ENCODE measurements around the gene MARCKS. TPM values are rescaled to one million over a fixed set of nuclear protein-coding genes. Genes with fewer than 3 reads are reported as not detected.

The MARCKS gene
- polyA plus RNA-seq, 2 of the 4 experiments (the other 2 are of a cell fraction) = 21.2 to 39.4 TPM

DNA sequence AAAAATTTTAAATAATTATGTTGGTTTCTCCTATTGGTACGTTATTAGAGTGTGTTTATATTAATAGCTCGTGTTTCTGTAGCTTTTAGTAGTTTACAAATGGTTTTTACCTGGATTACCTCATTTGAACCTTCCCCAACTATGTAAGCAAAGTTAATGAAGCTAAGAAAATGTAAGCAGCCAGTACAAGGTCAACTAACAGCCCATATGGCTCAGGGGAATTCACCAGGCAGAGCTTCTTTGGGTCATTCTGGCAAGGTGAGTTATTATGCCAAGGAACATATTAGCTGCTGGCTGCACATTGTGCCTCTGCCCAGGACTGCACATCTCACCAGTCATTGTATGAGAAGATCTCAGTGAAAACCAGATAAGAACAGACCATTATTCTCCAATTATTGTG is 27.0 kb upstream of the MARCKS start (continued):
- TF ChIP-seq, protein P1, sequence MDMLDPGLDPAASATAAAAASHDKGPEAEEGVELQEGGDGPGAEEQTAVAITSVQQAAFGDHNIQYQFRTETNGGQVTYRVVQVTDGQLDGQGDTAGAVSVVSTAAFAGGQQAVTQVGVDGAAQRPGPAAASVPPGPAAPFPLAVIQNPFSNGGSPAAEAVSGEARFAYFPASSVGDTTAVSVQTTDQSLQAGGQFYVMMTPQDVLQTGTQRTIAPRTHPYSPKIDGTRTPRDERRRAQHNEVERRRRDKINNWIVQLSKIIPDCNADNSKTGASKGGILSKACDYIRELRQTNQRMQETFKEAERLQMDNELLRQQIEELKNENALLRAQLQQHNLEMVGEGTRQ (IDR thresholded peaks at IDR 0.05) = no peak

DNA sequence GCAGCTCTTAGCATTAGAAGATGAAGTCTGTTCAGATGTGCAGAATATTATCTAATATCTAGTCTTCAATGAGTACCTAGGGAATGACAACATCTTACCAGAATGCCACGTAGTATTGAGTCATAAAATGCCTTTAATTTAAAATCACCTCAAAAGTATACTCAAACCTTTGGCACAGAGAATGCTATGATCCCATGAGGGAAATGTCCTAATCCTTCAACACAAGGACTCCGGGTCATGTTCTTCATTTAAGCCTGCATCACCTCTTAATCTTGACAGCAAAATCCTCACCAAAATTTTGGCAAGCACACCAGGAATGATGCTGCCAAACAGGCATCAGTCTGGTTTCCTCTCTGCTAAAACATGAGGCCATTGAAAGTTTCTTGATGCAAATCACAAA is 23.6 kb upstream of the MARCKS start:
- H3K9me3 ChIP-seq = no peaks in the 10 kb centered on the region
- no peak overlapping the region for H3K4me3 ChIP-seq
- TF ChIP-seq FOXS1 (CRISPR knock-in tag; IDR thresholded peaks at IDR 0.05) (no peak), ZC3H11A (IDR thresholded peaks at IDR 0.05) (no peak), EHMT2 (IDR thresholded peaks at IDR 0.05; ENCODE audit: low read depth) (no peak), SMC3 (IDR thresholded peaks at IDR 0.05) (no peak), GATA3 (IDR thresholded peaks at IDR 0.05; ENCODE audit: borderline replicate concordance) (no peak), HOXA7 (CRISPR knock-in tag; IDR thresholded peaks at IDR 0.05) (no peak), MYC (IDR thresholded peaks at IDR 0.05; ENCODE audit: borderline replicate concordance, low read length) (no peak), EP300 (IDR thresholded peaks at IDR 0.05) (no peak), ZSCAN20 (CRISPR knock-in tag; IDR thresholded peaks at IDR 0.05) (no peak), HDAC2 (IDR thresholded peaks at IDR 0.05) (no peak), PHF8 (IDR thresholded peaks at IDR 0.05; ENCODE audit: borderline replicate concordance, low read depth) (no peak), HEYL (CRISPR knock-in tag; IDR thresholded peaks at IDR 0.05) (no peak), CHD2 (IDR thresholded peaks at IDR 0.05; ENCODE audit: low read length, partially characterized antibody) (no peak), BHLHE40 (IDR thresholded peaks at IDR 0.05; ENCODE audit: low read depth, low read length) (no peak), KDM1A (IDR thresholded peaks at IDR 0.05; ENCODE audit: low read depth) (no peak)
- TF ChIP-seq, protein P2, sequence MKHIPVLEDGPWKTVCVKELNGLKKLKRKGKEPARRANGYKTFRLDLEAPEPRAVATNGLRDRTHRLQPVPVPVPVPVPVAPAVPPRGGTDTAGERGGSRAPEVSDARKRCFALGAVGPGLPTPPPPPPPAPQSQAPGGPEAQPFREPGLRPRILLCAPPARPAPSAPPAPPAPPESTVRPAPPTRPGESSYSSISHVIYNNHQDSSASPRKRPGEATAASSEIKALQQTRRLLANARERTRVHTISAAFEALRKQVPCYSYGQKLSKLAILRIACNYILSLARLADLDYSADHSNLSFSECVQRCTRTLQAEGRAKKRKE (CRISPR knock-in tag; IDR thresholded peaks at IDR 0.05; ENCODE audit: low read depth) = no peak
- TF ChIP-seq, protein P3, sequence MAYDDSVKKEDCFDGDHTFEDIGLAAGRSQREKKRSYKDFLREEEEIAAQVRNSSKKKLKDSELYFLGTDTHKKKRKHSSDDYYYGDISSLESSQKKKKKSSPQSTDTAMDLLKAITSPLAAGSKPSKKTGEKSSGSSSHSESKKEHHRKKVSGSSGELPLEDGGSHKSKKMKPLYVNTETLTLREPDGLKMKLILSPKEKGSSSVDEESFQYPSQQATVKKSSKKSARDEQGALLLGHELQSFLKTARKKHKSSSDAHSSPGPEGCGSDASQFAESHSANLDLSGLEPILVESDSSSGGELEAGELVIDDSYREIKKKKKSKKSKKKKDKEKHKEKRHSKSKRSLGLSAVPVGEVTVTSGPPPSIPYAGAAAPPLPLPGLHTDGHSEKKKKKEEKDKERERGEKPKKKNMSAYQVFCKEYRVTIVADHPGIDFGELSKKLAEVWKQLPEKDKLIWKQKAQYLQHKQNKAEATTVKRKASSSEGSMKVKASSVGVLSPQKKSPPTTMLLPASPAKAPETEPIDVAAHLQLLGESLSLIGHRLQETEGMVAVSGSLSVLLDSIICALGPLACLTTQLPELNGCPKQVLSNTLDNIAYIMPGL (CRISPR knock-in tag; IDR thresholded peaks at IDR 0.05; ENCODE audit: borderline replicate concordance) = no peak
- FAIRE-seq (no peak), DNase-seq (ENCODE audit: low read depth in 1 of 2, low spot score in 1 of 2) (no peak), ATAC-seq (no peak)
- H3K4me2 ChIP-seq = no peak overlapping the region
- H3K4me1 ChIP-seq = no peaks in the 10 kb centered on the region
- no peak overlapping the region for H3K27ac ChIP-seq
- CTCF ChIA-PET = no interaction called here
- POLR2A ChIA-PET = no interaction called here
- WGBS (ENCODE audit: missing lambda C conversion rate) = 37% methylated on average over 2 of the region's 2 CpGs

DNA sequence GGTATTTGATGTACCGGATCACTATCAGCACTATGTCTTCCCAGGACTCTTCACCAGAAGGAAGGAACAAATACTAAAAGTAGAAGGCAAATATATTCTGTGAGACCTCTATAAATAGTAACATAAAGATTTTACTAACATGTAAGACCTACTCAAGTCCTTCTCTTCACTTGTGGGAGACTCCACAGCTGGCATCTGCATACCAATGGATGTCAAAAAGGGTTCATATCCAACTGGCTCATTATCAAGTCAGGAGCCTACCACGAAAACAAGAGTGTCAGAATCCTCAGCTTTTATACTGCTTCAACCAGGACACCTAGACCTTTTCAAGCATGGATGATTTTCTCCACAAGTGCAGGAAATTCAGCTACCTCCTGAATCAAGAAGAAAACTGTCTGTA is 20.0 kb upstream of the MARCKS start:
- Histone ChIP-seq H3K4me3 (no peak overlapping the region), H3K4me2 (no peak overlapping the region), H3K4me1 (no peaks in the 10 kb centered on the region), H3K27ac (no peak overlapping the region), H3K9me3 (no peaks in the 10 kb centered on the region)
- no peak for DNase-seq (ENCODE audit: low read depth in 1 of 2, low spot score in 1 of 2)
- FAIRE-seq = no peak
- 60% methylated on average over 2 of the region's 2 CpGs for WGBS (ENCODE audit: missing lambda C conversion rate)
- ChIA-PET CTCF (interaction anchor here (1.1 kb wide), 2 partner anchors 32 to 58 kb away, joined by 3 read pairs; no protein-coding TSS in a partner anchor), POLR2A (no interaction called here)
- no peak for ATAC-seq
- TF ChIP-seq, protein P4, sequence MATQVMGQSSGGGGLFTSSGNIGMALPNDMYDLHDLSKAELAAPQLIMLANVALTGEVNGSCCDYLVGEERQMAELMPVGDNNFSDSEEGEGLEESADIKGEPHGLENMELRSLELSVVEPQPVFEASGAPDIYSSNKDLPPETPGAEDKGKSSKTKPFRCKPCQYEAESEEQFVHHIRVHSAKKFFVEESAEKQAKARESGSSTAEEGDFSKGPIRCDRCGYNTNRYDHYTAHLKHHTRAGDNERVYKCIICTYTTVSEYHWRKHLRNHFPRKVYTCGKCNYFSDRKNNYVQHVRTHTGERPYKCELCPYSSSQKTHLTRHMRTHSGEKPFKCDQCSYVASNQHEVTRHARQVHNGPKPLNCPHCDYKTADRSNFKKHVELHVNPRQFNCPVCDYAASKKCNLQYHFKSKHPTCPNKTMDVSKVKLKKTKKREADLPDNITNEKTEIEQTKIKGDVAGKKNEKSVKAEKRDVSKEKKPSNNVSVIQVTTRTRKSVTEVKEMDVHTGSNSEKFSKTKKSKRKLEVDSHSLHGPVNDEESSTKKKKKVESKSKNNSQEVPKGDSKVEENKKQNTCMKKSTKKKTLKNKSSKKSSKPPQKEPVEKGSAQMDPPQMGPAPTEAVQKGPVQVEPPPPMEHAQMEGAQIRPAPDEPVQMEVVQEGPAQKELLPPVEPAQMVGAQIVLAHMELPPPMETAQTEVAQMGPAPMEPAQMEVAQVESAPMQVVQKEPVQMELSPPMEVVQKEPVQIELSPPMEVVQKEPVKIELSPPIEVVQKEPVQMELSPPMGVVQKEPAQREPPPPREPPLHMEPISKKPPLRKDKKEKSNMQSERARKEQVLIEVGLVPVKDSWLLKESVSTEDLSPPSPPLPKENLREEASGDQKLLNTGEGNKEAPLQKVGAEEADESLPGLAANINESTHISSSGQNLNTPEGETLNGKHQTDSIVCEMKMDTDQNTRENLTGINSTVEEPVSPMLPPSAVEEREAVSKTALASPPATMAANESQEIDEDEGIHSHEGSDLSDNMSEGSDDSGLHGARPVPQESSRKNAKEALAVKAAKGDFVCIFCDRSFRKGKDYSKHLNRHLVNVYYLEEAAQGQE (IDR thresholded peaks at IDR 0.05) = no peak
- TF ChIP-seq HOXB5 (CRISPR knock-in tag; IDR thresholded peaks at IDR 0.05) (no peak), MYC (IDR thresholded peaks at IDR 0.05; ENCODE audit: borderline replicate concordance, low read length) (no peak), KDM5A (IDR thresholded peaks at IDR 0.05) (no peak), RCOR1 (IDR thresholded peaks at IDR 0.05; ENCODE audit: low read depth, low read length) (no peak), ESRRA (IDR thresholded peaks at IDR 0.05; ENCODE audit: borderline replicate concordance, low read length) (no peak), RARB (CRISPR knock-in tag; IDR thresholded peaks at IDR 0.05) (no peak), JUNB (IDR thresholded peaks at IDR 0.05) (no peak), JUN (IDR thresholded peaks at IDR 0.05) (no peak), NPAS2 (CRISPR knock-in tag; IDR thresholded peaks at IDR 0.05; ENCODE audit: borderline replicate concordance) (no peak), MAZ (IDR thresholded peaks at IDR 0.05; ENCODE audit: borderline replicate concordance, low read depth, low read length) (no peak), EP300 (IDR thresholded peaks at IDR 0.05) (no peak), PHF8 (IDR thresholded peaks at IDR 0.05; ENCODE audit: borderline replicate concordance, low read depth) (no peak), RNF2 (IDR thresholded peaks at IDR 0.05; ENCODE audit: borderline replicate concordance, low read depth) (no peak), RFX5 (IDR thresholded peaks at IDR 0.05) (no peak), FOXS1 (CRISPR knock-in tag; IDR thresholded peaks at IDR 0.05) (no peak), CEBPB (IDR thresholded peaks at IDR 0.05) (no peak), CBX8 (IDR thresholded peaks at IDR 0.05) (no peak), HDAC2 (IDR thresholded peaks at IDR 0.05) (no peak)

Measured in A549 (cell line).